Upper lobe of left lung (tissue), 6 donors: ENCODE results near the gene SMDT1. TPM values are rescaled to one million over a fixed set of nuclear protein-coding genes. Genes with fewer than 3 reads are reported as not detected.

Source experiments
- ATAC-seq, 2 donors: fragments of 200-7000 bp; cut with Tn5 transposase; one replicate each; pipeline ENCODE4 v1.9.1; 2022; ENCODE audit warnings: mild to moderate bottlenecking in 2 of 2, moderate library complexity in 2 of 2; ENCODE audit not compliant: low FRiP score in 2 of 2
- DNase-seq, 2 donors: peaks; one replicate each; pipeline ENCODE4 v3.0.0-alpha.2; 2019 to 2020
- H3K27ac ChIP-seq, 4 donors: fragments of 200-600 bp; sonication (generic); one replicate each; pipeline ENCODE4 v1.5.1; 2016 to 2019
- H3K27me3 ChIP-seq, 4 donors: fragments of 200-600 bp; sonication (generic); one replicate each; pipeline ENCODE4 v1.5.1; 2017 to 2019
- H3K36me3 ChIP-seq, 4 donors: fragments of 200-600 bp; sonication (generic); one replicate each; pipeline ENCODE4 v1.5.1; 2016 to 2019
- H3K4me1 ChIP-seq, 4 donors: fragments of 200-600 bp; sonication (generic); one replicate each; pipeline ENCODE4 v1.5.1; 2018 to 2019
- H3K4me3 ChIP-seq, 4 donors: fragments of 200-600 bp; sonication (generic); one replicate each; pipeline ENCODE4 v1.5.1; 2017 to 2019; ENCODE audit warnings: mild to moderate bottlenecking in 2 of 4, moderate library complexity in 1 of 4
- H3K9me3 ChIP-seq, 4 donors: fragments of 200-600 bp; sonication (generic); one replicate each; pipeline ENCODE4 v1.5.1; 2018 to 2019
- CTCF ChIP-seq, 6 experiments: fragments of 450-650 bp in 4 of 6; fragments of 200-600 bp in 2 of 6; sonication (generic) in 2 of 6; IDR thresholded peaks; one replicate each; pipeline ENCODE4 v1.5.1; 2016 to 2019; ENCODE audit warnings: antibody characterized with exemption in 6 of 6
- EP300 ChIP-seq, 4 donors: sonication (generic); formaldehyde crosslinking; IDR thresholded peaks; one replicate each; pipeline ENCODE4 v1.5.1; 2017; ENCODE audit warnings: antibody characterized with exemption in 4 of 4, control low read depth in 2 of 4
- POLR2A ChIP-seq, 4 donors: fragments of 450-650 bp; IDR thresholded peaks; one replicate each; pipeline ENCODE4 v1.5.1; 2016 to 2017; ENCODE audit warnings: antibody characterized with exemption in 4 of 4, mild to moderate bottlenecking in 2 of 4
- POLR2AphosphoS5 ChIP-seq, 2 donors: sonication (generic); formaldehyde crosslinking; IDR thresholded peaks; one replicate each; pipeline ENCODE4 v1.5.1; 2017; ENCODE audit warnings: antibody characterized with exemption in 2 of 2
- WGBS, 2 donors: methylation state at CpG; one replicate each; pipeline ENCODE4 v1.1.5; 2017 to 2018; 5-methylcytosine and 5-hydroxymethylcytosine counted together
- total RNA-seq, 6 donors: library from RNA; depleted of rRNA in 4 of 6; stranded (reverse); fragments of >200 nt in 4 of 6; gene quantifications; one replicate each; pipeline versions ENCODE4 v1.1.0 to v1.2.1, GENCODE V29; 2016 to 2021
- donor health status: DM: no; HTN: no; CAD: no; lungs with moderate emphysema.
- donor health status: DM: no; HTN: yes; CAD: no; lungs with severe emphysema.

Gene SMDT1
- total RNA-seq, 6 donors from 2014 or later = 11.2 to 135 (median 27.2) TPM

GRCh38 chr22:42060489-42060888 lies 19.0 kb upstream of the SMDT1 start:
- H3K4me1 ChIP-seq = no peaks in the 10 kb centered on the region
- H3K27ac ChIP-seq = no peak overlapping the region
- 91 to 95% methylated on average over 3 to 5 of the region's 5 CpGs for WGBS, 2 donors
- peaks cover 4 to 69% (median 48%) of the 10 kb centered on the region in 4 donors for H3K36me3 ChIP-seq
- ATAC-seq (no peak), DNase-seq (peak in 1 of 2 donors; percentile 30)
- TF ChIP-seq CTCF (IDR thresholded peaks at IDR 0.05) (no peak), POLR2A (IDR thresholded peaks at IDR 0.05) (no peak), EP300 (IDR thresholded peaks at IDR 0.05) (no peak), POLR2AphosphoS5 (IDR thresholded peaks at IDR 0.05) (no peak)
- H3K9me3 ChIP-seq = peaks cover 0 to 7% (median 5%) of the 10 kb centered on the region in 4 donors
- H3K27me3 ChIP-seq = no peaks in the 10 kb centered on the region
- no peak overlapping the region for H3K4me3 ChIP-seq

GRCh38 chr22:42061041-42061440 lies 18.5 kb upstream of the SMDT1 start:
- ATAC-seq = peak in 1 of 2 donors; percentile 17
- H3K9me3 ChIP-seq = peaks cover 0 to 7% (median 5%) of the 10 kb centered on the region in 4 donors
- no peak for TF ChIP-seq CTCF (IDR thresholded peaks at IDR 0.05)
- TF ChIP-seq EP300 (IDR thresholded peaks at IDR 0.05) = no peak
- TF ChIP-seq POLR2AphosphoS5 (IDR thresholded peaks at IDR 0.05) = no peak
- H3K36me3 ChIP-seq = peaks cover 4 to 75% (median 53%) of the 10 kb centered on the region in 4 donors
- no peak overlapping the region for H3K27ac ChIP-seq
- no peaks in the 10 kb centered on the region for H3K4me1 ChIP-seq
- 94% methylated on average over 7 of the region's 7 CpGs for WGBS, 2 donors
- H3K4me3 ChIP-seq = no peak overlapping the region
- DNase-seq = no peak
- H3K27me3 ChIP-seq = no peaks in the 10 kb centered on the region

GRCh38 chr22:42062506-42063170 lies 16.9 kb upstream of the SMDT1 start:
- H3K27ac ChIP-seq = no peak overlapping the region
- no peaks in the 10 kb centered on the region for H3K4me1 ChIP-seq
- WGBS, 2 donors = 96 to 98% methylated on average over 6 to 10 of the region's 10 CpGs

GRCh38 chr22:42064629-42065028 lies 14.9 kb upstream of the SMDT1 start:
- Histone ChIP-seq H3K27ac (no peak overlapping the region), H3K4me3 (no peak overlapping the region), H3K4me1 (peaks cover 1 to 13% (median 5%) of the 10 kb centered on the region in 4 donors), H3K27me3 (no peaks in the 10 kb centered on the region), H3K36me3 (peaks cover 4 to 79% (median 64%) of the 10 kb centered on the region in 4 donors), H3K9me3 (no peaks in the 10 kb centered on the region)
- 91 to 100% methylated on average over 1 of the region's 1 CpG for WGBS, 2 donors
- TF ChIP-seq EP300 (IDR thresholded peaks at IDR 0.05) (no peak), POLR2A (IDR thresholded peaks at IDR 0.05) (no peak), CTCF (IDR thresholded peaks at IDR 0.05) (no peak), POLR2AphosphoS5 (IDR thresholded peaks at IDR 0.05) (no peak)
- DNase-seq (no peak), ATAC-seq (no peak)

More at GRCh38 chr22:42062506-42063170, 16.9 kb upstream of the SMDT1 start:
- no peak for DNase-seq
- TF ChIP-seq CTCF (IDR thresholded peaks at IDR 0.05) (no peak), POLR2AphosphoS5 (IDR thresholded peaks at IDR 0.05) (no peak), POLR2A (IDR thresholded peaks at IDR 0.05) (no peak), EP300 (IDR thresholded peaks at IDR 0.05) (no peak)
- H3K36me3 ChIP-seq = peaks cover 4 to 90% (median 68%) of the 10 kb centered on the region in 4 donors
- no peak overlapping the region for H3K4me3 ChIP-seq
- H3K9me3 ChIP-seq = no peaks in the 10 kb centered on the region
- no peak for ATAC-seq
- H3K27me3 ChIP-seq = no peaks in the 10 kb centered on the region
